T-helper 9 cell (primary cell): ENCODE data around the gene ITFG2.
"Not testable (repeated sequence)": the region's sequence is repeated elsewhere in the genome, so short reads cannot be mapped to it uniquely, and the experiment has no call there.

ENCODE experiments used
- DNase-seq: peaks from one replicate; pipeline ENCODE4 v3.0.0-alpha.2; 2020

Gene ITFG2

DNA sequence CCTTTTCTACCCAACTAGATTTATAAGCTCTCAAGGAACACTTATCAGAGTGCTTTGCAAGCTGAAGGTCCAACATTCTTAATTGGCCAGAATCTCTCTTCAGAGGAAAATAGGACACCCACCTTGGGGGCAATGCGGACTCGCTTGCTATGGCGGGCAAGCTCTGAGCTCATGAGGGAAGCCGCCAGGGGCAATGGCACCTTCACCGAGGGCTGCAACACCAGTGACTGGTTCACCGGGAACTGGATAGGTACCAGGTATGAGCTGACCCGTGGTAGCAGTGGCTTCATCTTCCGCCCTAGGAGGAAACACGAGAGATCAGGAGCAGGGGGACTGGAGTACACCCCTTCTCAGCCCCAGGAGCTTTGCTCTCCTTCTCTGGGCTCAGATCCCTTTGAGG lies 51.7 kb downstream of the ITFG2 start:
- DNase-seq: no peak

DNA sequence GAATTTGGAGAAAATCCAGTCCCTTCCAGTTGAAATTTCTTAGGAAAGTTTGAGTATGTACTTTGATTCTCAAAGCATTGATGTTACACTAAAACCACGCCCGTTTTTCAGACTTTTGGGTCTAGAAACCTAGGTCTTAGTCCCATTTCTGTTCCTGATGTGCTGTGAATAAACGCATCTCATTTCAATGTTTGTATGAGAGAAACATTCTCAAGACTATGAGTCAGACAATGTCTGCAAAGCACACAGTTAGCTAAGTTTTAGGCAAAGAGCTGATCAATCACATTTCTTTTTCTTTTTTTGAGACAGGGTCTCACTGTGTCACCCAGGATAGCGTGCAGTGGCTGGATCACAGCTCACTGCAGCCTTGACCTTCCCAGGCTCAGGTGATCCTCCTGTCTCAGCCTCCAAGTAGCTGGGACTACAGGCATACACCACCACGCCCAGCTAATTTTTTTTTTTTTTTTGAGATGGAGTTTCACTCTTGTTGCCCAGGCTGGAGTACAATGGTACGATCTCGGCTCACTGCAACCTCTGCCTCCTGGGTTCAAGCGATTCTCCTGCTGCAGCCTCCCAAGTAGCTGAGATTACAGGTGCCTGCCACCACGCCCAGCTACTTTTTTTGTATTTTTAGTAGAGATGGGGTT lies 56.6 kb downstream of the ITFG2 start:
- DNase-seq: not testable (repeated sequence)
